Measurements from ENCODE around the gene PDE7B. TPM values are rescaled to one million over a fixed set of nuclear protein-coding genes. Genes with fewer than 3 reads are reported as not detected.

The PDE7B gene
- total and polyA plus RNA-seq, 2 of the 4 experiments (the other 2 are of a cell fraction), result 7.8 to 12.4 TPM

GRCh38 chr6:136092897-136093296, 241.4 kb downstream of the PDE7B start:
- Histone ChIP-seq H4K8ac (ENCODE audit: low read depth in 2 of 2, low read length in 2 of 2) (no peak overlapping the region), H3K27ac (ENCODE audit: insufficient read depth, low read length) (no peak overlapping the region), H3K9ac (ENCODE audit: low read depth, low read length) (no peak overlapping the region), H3K4ac (ENCODE audit: low read depth, low read length) (no peak overlapping the region), H3K4me2 (ENCODE audit: low read depth, low read length) (no peak overlapping the region), H3K9me1 (ENCODE audit: insufficient read depth, low read length) (peaks cover 9% of the 10 kb centered on the region; the same call in 1 of the 2 replicates), H2BK5ac (ENCODE audit: low read depth, low read length, poor library complexity, severe bottlenecking) (no peak overlapping the region), H3K4me3 (ENCODE audit: insufficient read depth, low read depth, low read length) (no peak overlapping the region), H4K5ac (ENCODE audit: low read depth, low read length) (no peak overlapping the region), H3K79me1 (ENCODE audit: low read depth in 1 of 2, low read length in 2 of 2) (peaks cover 39 to 68% of the 10 kb centered on the region in 2 experiments), H2AK9ac (replicated peaks; ENCODE audit: low read depth, low read length, poor library complexity) (no peak overlapping the region), H3K23ac (ENCODE audit: low read depth, low read length) (no peak overlapping the region), H3K36me3 (ENCODE audit: control insufficient read depth, insufficient read depth, low read length) (peaks cover 11% of the 10 kb centered on the region), H2BK20ac (ENCODE audit: low read depth, low read length) (no peak overlapping the region), H3K27me3 (ENCODE audit: control insufficient read depth, insufficient read depth, low read length) (no peaks in the 10 kb centered on the region), H3K14ac (replicated peaks; ENCODE audit: low read depth, low read length) (no peak overlapping the region), H2AK5ac (ENCODE audit: low read depth, low read length) (no peak overlapping the region), H2BK120ac (ENCODE audit: low read depth, low read length) (no peak overlapping the region), H2AFZ (replicated peaks; ENCODE audit: low read length, poor library complexity) (no peak overlapping the region), H4K91ac (ENCODE audit: insufficient read depth, low read depth, low read length) (no peak overlapping the region), H3K4me1 (ENCODE audit: control insufficient read depth, insufficient read depth, low read length) (peaks cover 8% of the 10 kb centered on the region), H3K56ac (ENCODE audit: extremely low read depth, insufficient read depth, low read length) (no peak overlapping the region), H3K9me3 (ENCODE audit: control insufficient read depth, insufficient read depth, low read length) (no peaks in the 10 kb centered on the region), H3K18ac (ENCODE audit: low read depth, low read length) (no peak overlapping the region), H2BK15ac (ENCODE audit: low read depth, low read length) (no peak overlapping the region), H4K20me1 (ENCODE audit: insufficient read depth, low read length) (peaks cover 7% of the 10 kb centered on the region; the same call in 1 of the 2 replicates)
- ChIA-PET POLR2A (ENCODE audit: unreplicated experiment) (no interaction called here), CTCF (interaction anchor here (0.6 to 0.9 kb wide), 2 partner anchors 60 to 134 kb away, joined by 3 read pairs; no protein-coding TSS in a partner anchor)
- BruUV-seq (replicated peaks), result no TSS peak
- dilution Hi-C loops (cut with HindIII; ENCODE audit: low sequenced_read_pairs, unreplicated experiment) (no loop called here), in situ Hi-C loops (cut with MboI; ENCODE audit: low sequenced_read_pairs) (no loop called here), intact Hi-C loops (cut with micrococcal nuclease) (no loop called here)
- no peak for TF ChIP-seq SMC3 (IDR thresholded peaks at IDR 0.05; ENCODE audit: low read depth, low read length)
- no peak for TF ChIP-seq BHLHE40 (IDR thresholded peaks at IDR 0.05; ENCODE audit: low read depth, low read length)
- TF ChIP-seq ELK1 (IDR thresholded peaks at IDR 0.05; ENCODE audit: borderline replicate concordance, low read depth, low read length), result no peak
- ATAC-seq (ENCODE audit: low read depth), result no peak
- no peak for DNase-seq
- no CpG with 5 or more reads among the region's 3 CpGs for whole genome bisulfite sequencing, 2 experiments (ENCODE audit: extremely low coverage in 2 of 2, insufficient read length in 1 of 2)
